Gastroesophageal sphincter (tissue), 4 donors: ENCODE data around the gene EVC. TPM values are rescaled to one million over a fixed set of nuclear protein-coding genes. Genes with fewer than 3 reads are reported as not detected.

Experiments
- ATAC-seq: fragments of 150-250 bp; one replicate; pipeline ENCODE4 v1.9.1; 2016; ENCODE audit warnings: mild to moderate bottlenecking, moderate library complexity
- H3K27ac ChIP-seq, 4 donors: fragments of 200-600 bp; sonication (generic) in 3 of 4; 1 replicate in 3 of 4; 2 replicates in 1 of 4; pipeline ENCODE4 v1.5.1; 2016 to 2019
- H3K27me3 ChIP-seq: fragments of 200-600 bp; sonication (generic); one replicate; pipeline ENCODE4 v1.5.1; 2019
- H3K36me3 ChIP-seq, 2 donors: fragments of 200-600 bp; sonication (generic); one replicate each; pipeline ENCODE4 v1.5.1; 2019; ENCODE audit warnings: control low read depth in 1 of 2
- H3K4me1 ChIP-seq, 3 donors: fragments of 200-600 bp; sonication (generic); 1 replicate in 2 of 3; 2 replicates in 1 of 3; pipeline ENCODE4 v1.5.1; 2016 to 2019; ENCODE audit warnings: control low read depth in 2 of 3
- H3K4me3 ChIP-seq, 2 donors: fragments of 200-600 bp; sonication (generic); one replicate each; pipeline ENCODE4 v1.5.1; 2019; ENCODE audit warnings: mild to moderate bottlenecking in 1 of 2, moderate library complexity in 1 of 2
- H3K9me3 ChIP-seq, 3 donors: fragments of 200-600 bp; sonication (generic); one replicate each; pipeline ENCODE4 v1.5.1; 2017 to 2019; ENCODE audit warnings: control low read depth in 2 of 3
- EP300 ChIP-seq: sonication (generic); formaldehyde crosslinking; IDR thresholded peaks from one replicate; pipeline ENCODE4 v1.6.1; 2017; ENCODE audit warnings: antibody characterized with exemption, mild to moderate bottlenecking
- POLR2A ChIP-seq, 2 donors: fragments of 450-650 bp; IDR thresholded peaks; one replicate each; pipeline ENCODE4 v1.6.1; 2017; ENCODE audit warnings: antibody characterized with exemption in 2 of 2, mild to moderate bottlenecking in 2 of 2, moderate library complexity in 1 of 2
- POLR2AphosphoS5 ChIP-seq: sonication (generic); formaldehyde crosslinking; IDR thresholded peaks from one replicate; pipeline ENCODE4 v1.6.1; 2017; ENCODE audit warnings: antibody characterized with exemption
- WGBS, 2 donors: methylation state at CpG; one replicate each; pipeline ENCODE4 v1.1.5; 2018; ENCODE audit warnings: low coverage in 1 of 2; 5-methylcytosine and 5-hydroxymethylcytosine counted together
- total RNA-seq, 4 donors: library from RNA; depleted of rRNA; stranded (reverse); fragments of >200 nt; gene quantifications; one replicate each; pipeline ENCODE4 v1.1.0, GENCODE V29; 2016
- TF ChIP-seq, protein P1 (sequence below), 4 experiments: fragments of 200-600 bp in 2 of 4; fragments of 450-650 bp in 2 of 4; sonication (generic) in 1 of 4; IDR thresholded peaks; one replicate each; pipeline ENCODE4 v1.5.1; 2017 to 2019; ENCODE audit warnings: antibody characterized with exemption in 4 of 4, mild to moderate bottlenecking in 2 of 4, moderate library complexity in 2 of 4

Gene EVC
- total RNA-seq, 4 donors from 2014 or later: 17.8 to 53.7 (median 38.1) TPM

DNA sequence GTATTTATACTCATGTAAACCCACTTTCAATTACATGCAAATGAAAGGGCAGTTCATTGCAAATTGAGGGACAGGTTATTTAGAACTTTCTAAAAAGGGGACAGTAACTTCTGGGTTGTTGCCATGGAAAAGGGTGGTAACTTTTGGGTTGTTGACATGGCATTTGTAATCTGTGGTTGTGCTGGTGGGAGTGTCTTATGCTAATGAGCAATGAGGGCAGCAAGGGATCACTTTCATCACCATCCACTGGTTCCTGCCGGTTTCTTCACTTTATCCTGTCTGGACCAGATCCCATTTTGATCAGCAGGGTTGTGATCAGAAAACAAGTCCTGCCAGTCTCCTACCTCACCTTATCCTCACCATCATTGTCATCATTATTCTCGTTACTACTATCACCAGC is 32.0 kb downstream of the EVC start:
- TF ChIP-seq POLR2A (IDR thresholded peaks at IDR 0.05) (no peak), POLR2AphosphoS5 (no peak), EP300 (no peak)
- TF ChIP-seq, protein P1, sequence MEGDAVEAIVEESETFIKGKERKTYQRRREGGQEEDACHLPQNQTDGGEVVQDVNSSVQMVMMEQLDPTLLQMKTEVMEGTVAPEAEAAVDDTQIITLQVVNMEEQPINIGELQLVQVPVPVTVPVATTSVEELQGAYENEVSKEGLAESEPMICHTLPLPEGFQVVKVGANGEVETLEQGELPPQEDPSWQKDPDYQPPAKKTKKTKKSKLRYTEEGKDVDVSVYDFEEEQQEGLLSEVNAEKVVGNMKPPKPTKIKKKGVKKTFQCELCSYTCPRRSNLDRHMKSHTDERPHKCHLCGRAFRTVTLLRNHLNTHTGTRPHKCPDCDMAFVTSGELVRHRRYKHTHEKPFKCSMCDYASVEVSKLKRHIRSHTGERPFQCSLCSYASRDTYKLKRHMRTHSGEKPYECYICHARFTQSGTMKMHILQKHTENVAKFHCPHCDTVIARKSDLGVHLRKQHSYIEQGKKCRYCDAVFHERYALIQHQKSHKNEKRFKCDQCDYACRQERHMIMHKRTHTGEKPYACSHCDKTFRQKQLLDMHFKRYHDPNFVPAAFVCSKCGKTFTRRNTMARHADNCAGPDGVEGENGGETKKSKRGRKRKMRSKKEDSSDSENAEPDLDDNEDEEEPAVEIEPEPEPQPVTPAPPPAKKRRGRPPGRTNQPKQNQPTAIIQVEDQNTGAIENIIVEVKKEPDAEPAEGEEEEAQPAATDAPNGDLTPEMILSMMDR (IDR thresholded peaks at IDR 0.05): no peak
- Histone ChIP-seq H3K4me3 (no peak overlapping the region), H3K36me3 (peaks cover 0 to 78% of the 10 kb centered on the region in 2 donors), H3K27me3 (no peaks in the 10 kb centered on the region), H3K27ac (no peak overlapping the region), H3K9me3 (no peaks in the 10 kb centered on the region), H3K4me1 (peaks cover 0 to 11% (median 0%) of the 10 kb centered on the region in 3 donors)
- WGBS, 2 donors: 96% methylated on average over 2 of the region's 2 CpGs; no CpG with 5 or more reads in 1 of the 2 donors
- ATAC-seq: no peak

GRCh38 chr4:5746250-5746649 is 35.2 kb downstream of the EVC start:
- TF ChIP-seq, protein P1 (IDR thresholded peaks at IDR 0.05): no peak
- no peak for TF ChIP-seq POLR2A (IDR thresholded peaks at IDR 0.05)
- no peak for TF ChIP-seq EP300
- no peak for TF ChIP-seq POLR2AphosphoS5
- Histone ChIP-seq H3K4me1 (peaks cover 0 to 11% (median 0%) of the 10 kb centered on the region in 3 donors), H3K27me3 (no peaks in the 10 kb centered on the region), H3K27ac (no peak overlapping the region), H3K36me3 (peaks cover 0 to 96% of the 10 kb centered on the region in 2 donors), H3K9me3 (no peaks in the 10 kb centered on the region), H3K4me3 (no peak overlapping the region)
- no peak for ATAC-seq
- WGBS, 2 donors: 92% methylated on average over 2 of the region's 5 CpGs; no CpG with 5 or more reads in 1 of the 2 donors

GRCh38 chr4:5746829-5747737 is 36.1 kb downstream of the EVC start:
- TF ChIP-seq EP300 (no peak), POLR2A (IDR thresholded peaks at IDR 0.05) (no peak), POLR2AphosphoS5 (no peak)
- TF ChIP-seq, protein P1 (IDR thresholded peaks at IDR 0.05): no peak
- no peaks in the 10 kb centered on the region for H3K27me3 ChIP-seq
- peaks cover 0 to 11% (median 0%) of the 10 kb centered on the region in 3 donors for H3K4me1 ChIP-seq
- WGBS, 2 donors: 63 to 84% methylated on average over 8 to 9 of the region's 12 CpGs
- H3K9me3 ChIP-seq: no peaks in the 10 kb centered on the region
- no peak overlapping the region for H3K4me3 ChIP-seq
- no peak for ATAC-seq
- H3K27ac ChIP-seq: peak overlapping the region in 2 of 4 donors; percentile 37 to 51
- H3K36me3 ChIP-seq: peaks cover 0 to 97% of the 10 kb centered on the region in 2 donors

- Histone ChIP-seq H3K4me3 (no peak overlapping the region), H3K9me3 (no peaks in the 10 kb centered on the region), H3K4me1 (peaks cover 0 to 11% (median 0%) of the 10 kb centered on the region in 3 donors), H3K27me3 (no peaks in the 10 kb centered on the region), H3K27ac (peak overlapping the region in 2 of 4 donors; percentile 37 to 51), H3K36me3 (peaks cover 0 to 97% of the 10 kb centered on the region in 2 donors)
- peak; percentile 63 for ATAC-seq
- 18 to 20% methylated on average over 9 to 11 of the region's 11 CpGs for WGBS, 2 donors
- TF ChIP-seq POLR2A (IDR thresholded peaks at IDR 0.05): no peak
- TF ChIP-seq, protein P1 (IDR thresholded peaks at IDR 0.05): no peak
- TF ChIP-seq POLR2AphosphoS5: no peak
- TF ChIP-seq EP300: no peak
Measured at GRCh38 chr4:5747738-5748375, 36.9 kb downstream of the EVC start.
